NB4 (cell line): ENCODE data around the gene GALNS.
A peak's percentile ranks its signal among the peaks of the same experiment; 100 is the strongest.

Experiments used
- CTCF ChIP-seq: IDR thresholded peaks from one replicate; pipeline ENCODE4 v1.5.1; 2012; ENCODE audit warnings: low read depth, low read length
- MAX ChIP-seq: IDR thresholded peaks from 2 replicates; pipeline ENCODE4 v1.6.1; 2011; ENCODE audit warnings: low read depth, low read length
- MYC ChIP-seq: IDR thresholded peaks from 2 replicates; pipeline ENCODE4 v1.6.1; 2011; ENCODE audit warnings: low read depth, low read length
- POLR2A ChIP-seq: IDR thresholded peaks from 2 replicates; pipeline ENCODE4 v1.6.1; 2011; ENCODE audit warnings: mild to moderate bottlenecking; ENCODE audit not compliant: insufficient read length; ENCODE audit errors: extremely low read depth

GRCh38 chr16:88856828-88857727, at the start of gene GALNS, which contains the start of gene TRAPPC2L:
- no peak for TF ChIP-seq CTCF
- peak; percentile 75 for TF ChIP-seq POLR2A
- TF ChIP-seq MAX, result peak; percentile 97
- peak; percentile 68; the same call in 1 of the 2 replicates for TF ChIP-seq MYC
